ENCODE measurements around the gene JAM3. TPM values are rescaled to one million over a fixed set of nuclear protein-coding genes. Genes with fewer than 3 reads are reported as not detected.

The JAM3 gene
- total RNA-seq, 1 experiment from 2014 or later = 3.1 TPM

DNA sequence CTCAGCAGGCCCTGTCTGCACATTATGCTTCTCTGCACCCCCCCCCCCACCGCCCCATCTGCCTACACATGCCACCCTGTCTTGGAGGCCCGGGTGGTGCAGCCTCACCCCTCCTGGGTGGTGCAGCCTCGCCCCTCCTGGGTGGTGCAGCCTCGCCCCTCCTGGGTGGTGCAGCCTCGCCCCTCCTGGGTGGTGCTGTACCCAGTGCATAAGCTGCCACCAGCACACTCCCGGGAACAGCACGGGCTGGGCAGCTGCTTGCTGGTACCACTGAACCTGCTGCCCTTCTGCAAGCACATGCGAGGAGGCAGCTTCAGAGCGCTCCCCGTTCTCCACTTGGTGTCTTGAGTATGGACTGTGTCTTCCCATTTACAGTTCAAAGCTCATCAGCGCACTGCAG is 85.6 kb downstream of the JAM3 start:
- Histone ChIP-seq H3K4me2 (ENCODE audit: low read length) (no peak overlapping the region), H3K4me3 (ENCODE audit: low read length) (no peak overlapping the region), H4K20me1 (ENCODE audit: low read length) (no peaks in the 10 kb centered on the region), H3K27me3 (ENCODE audit: low read length) (no peaks in the 10 kb centered on the region), H3K4me1 (ENCODE audit: insufficient read depth, low read length) (no peaks in the 10 kb centered on the region), H3K79me2 (ENCODE audit: low read length) (no peaks in the 10 kb centered on the region), H2AFZ (ENCODE audit: low read length) (no peak overlapping the region), H3K27ac (ENCODE audit: low read length) (no peak overlapping the region), H3K9me3 (ENCODE audit: low read length) (no peaks in the 10 kb centered on the region), H3F3A (ENCODE audit: low read length, unreplicated experiment) (no peaks in the 10 kb centered on the region), H3K9ac (ENCODE audit: low read length) (no peak overlapping the region), H3K9me2 (replicated peaks; ENCODE audit: low read length) (no peaks in the 10 kb centered on the region), H3K36me3 (ENCODE audit: low read depth, low read length) (peaks cover 79% of the 10 kb centered on the region)
- ChIA-PET CTCF (no interaction called here), POLR2A (ENCODE audit: unreplicated experiment) (no interaction called here)
- intact Hi-C loops (cut with micrococcal nuclease) = no loop called here
- TF ChIP-seq EZH2phosphoT487 (IDR thresholded peaks at IDR 0.05; ENCODE audit: borderline replicate concordance, low read length) = no peak
- TF ChIP-seq EZH2 (IDR thresholded peaks at IDR 0.05; ENCODE audit: low read length, unreplicated experiment) = no peak
- TF ChIP-seq, protein P1, sequence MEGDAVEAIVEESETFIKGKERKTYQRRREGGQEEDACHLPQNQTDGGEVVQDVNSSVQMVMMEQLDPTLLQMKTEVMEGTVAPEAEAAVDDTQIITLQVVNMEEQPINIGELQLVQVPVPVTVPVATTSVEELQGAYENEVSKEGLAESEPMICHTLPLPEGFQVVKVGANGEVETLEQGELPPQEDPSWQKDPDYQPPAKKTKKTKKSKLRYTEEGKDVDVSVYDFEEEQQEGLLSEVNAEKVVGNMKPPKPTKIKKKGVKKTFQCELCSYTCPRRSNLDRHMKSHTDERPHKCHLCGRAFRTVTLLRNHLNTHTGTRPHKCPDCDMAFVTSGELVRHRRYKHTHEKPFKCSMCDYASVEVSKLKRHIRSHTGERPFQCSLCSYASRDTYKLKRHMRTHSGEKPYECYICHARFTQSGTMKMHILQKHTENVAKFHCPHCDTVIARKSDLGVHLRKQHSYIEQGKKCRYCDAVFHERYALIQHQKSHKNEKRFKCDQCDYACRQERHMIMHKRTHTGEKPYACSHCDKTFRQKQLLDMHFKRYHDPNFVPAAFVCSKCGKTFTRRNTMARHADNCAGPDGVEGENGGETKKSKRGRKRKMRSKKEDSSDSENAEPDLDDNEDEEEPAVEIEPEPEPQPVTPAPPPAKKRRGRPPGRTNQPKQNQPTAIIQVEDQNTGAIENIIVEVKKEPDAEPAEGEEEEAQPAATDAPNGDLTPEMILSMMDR (conservative IDR thresholded peaks at IDR 0.05; ENCODE audit: low read depth, low read length) = no peak
- no TSS peak for BruUV-seq (replicated peaks)
- ATAC-seq (0 out of 2 replicates have a peak, but pooled peaks have one; percentile 31), DNase-seq (no peak)

DNA sequence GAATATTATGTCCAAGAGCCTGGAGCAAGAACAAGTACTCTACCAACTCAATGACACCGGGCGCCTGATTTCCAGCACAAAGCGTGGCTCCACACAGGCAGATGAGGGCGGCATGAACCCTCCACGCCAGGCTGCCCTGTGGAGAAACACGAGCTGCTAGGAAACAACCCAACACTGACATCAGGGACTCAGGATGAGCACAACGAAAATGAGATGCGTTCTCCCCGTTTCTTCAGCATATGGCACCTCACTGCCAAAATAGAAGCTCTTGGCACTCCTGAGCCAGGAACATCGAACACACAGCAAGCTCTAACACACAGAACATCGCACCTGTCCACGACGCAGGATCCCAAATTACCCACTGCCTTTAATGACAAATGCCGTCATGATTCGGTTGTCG is 86.6 kb downstream of the JAM3 start:
- H3K27ac ChIP-seq (ENCODE audit: low read length) = no peak overlapping the region
- no peaks in the 10 kb centered on the region for H3K9me3 ChIP-seq (ENCODE audit: low read length)
- H3K36me3 ChIP-seq (ENCODE audit: low read depth, low read length) = peaks cover 81% of the 10 kb centered on the region
- H3K27me3 ChIP-seq (ENCODE audit: low read length) = no peaks in the 10 kb centered on the region
- intact Hi-C loops (cut with micrococcal nuclease) = no loop called here
- ChIA-PET POLR2A (ENCODE audit: unreplicated experiment) (no interaction called here), CTCF (no interaction called here)
- H3K9me2 ChIP-seq (replicated peaks; ENCODE audit: low read length) = no peaks in the 10 kb centered on the region
- H3K4me2 ChIP-seq (ENCODE audit: low read length) = no peak overlapping the region
- no peaks in the 10 kb centered on the region for H3K79me2 ChIP-seq (ENCODE audit: low read length)
- H3F3A ChIP-seq (ENCODE audit: low read length, unreplicated experiment) = no peaks in the 10 kb centered on the region
- no peak overlapping the region for H3K4me3 ChIP-seq (ENCODE audit: low read length)
- no peaks in the 10 kb centered on the region for H3K4me1 ChIP-seq (ENCODE audit: insufficient read depth, low read length)
- H4K20me1 ChIP-seq (ENCODE audit: low read length) = no peaks in the 10 kb centered on the region
- TF ChIP-seq EZH2phosphoT487 (IDR thresholded peaks at IDR 0.05; ENCODE audit: borderline replicate concordance, low read length) = no peak
- no peak for TF ChIP-seq EZH2 (IDR thresholded peaks at IDR 0.05; ENCODE audit: low read length, unreplicated experiment)
- TF ChIP-seq, protein P1 (conservative IDR thresholded peaks at IDR 0.05; ENCODE audit: low read depth, low read length) = no peak
- H3K9ac ChIP-seq (ENCODE audit: low read length) = no peak overlapping the region
- DNase-seq = no peak
- BruUV-seq (replicated peaks) = no TSS peak
- ATAC-seq = no peak
- H2AFZ ChIP-seq (ENCODE audit: low read length) = no peak overlapping the region

DNA sequence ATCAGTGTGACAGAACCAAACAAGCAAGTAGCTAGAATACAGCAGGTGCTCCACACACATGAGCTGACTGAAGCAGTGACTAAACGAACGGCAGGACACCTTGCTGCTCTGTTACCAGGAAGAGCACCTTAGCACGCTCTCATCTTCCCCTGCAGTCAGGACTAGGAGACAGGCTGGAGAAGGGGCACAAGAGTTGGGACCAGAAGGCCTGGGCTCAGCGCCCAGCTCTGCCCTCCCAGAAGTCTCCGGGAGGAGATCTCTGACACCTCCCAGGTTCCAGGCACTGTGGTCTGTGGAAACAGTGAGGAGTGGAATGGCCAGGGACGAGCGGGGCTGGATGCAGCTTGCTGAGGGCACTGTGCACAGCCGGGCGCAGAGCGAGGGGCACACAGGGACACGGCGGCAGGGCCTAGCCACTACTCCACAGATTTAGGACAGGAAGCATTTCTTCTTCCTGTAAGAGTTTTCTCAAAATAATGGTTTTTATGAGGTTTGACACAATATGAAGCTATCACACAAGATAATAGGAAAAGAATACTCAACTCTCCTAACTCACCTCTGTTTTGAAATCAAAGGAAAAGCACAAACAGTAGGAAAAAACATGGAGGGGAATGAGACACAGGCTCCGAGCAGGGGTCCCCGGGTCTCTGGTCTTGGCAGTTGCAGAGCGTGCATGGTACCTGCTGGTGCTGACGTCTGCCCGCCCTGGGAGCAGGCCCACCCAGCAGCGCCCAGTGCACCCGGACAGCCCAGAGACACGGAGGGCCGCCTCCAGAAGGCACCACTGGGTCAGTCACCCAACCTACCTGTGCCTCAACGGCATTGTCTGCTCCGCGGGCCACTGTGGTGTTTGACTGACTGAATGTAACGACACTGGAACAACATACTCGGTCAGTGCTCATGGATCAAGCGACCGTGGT is 87.3 kb downstream of the JAM3 start:
- no TSS peak for BruUV-seq (replicated peaks)
- H3K9ac ChIP-seq (ENCODE audit: low read length) = no peak overlapping the region
- H3K9me2 ChIP-seq (replicated peaks; ENCODE audit: low read length) = no peaks in the 10 kb centered on the region
- intact Hi-C loops (cut with micrococcal nuclease) = no loop called here
- DNase-seq = no peak
- peaks cover 81% of the 10 kb centered on the region for H3K36me3 ChIP-seq (ENCODE audit: low read depth, low read length)
- H3K4me3 ChIP-seq (ENCODE audit: low read length) = no peak overlapping the region
- no peak for TF ChIP-seq EZH2 (IDR thresholded peaks at IDR 0.05; ENCODE audit: low read length, unreplicated experiment)
- no peak for TF ChIP-seq EZH2phosphoT487 (IDR thresholded peaks at IDR 0.05; ENCODE audit: borderline replicate concordance, low read length)
- TF ChIP-seq, protein P1 (conservative IDR thresholded peaks at IDR 0.05; ENCODE audit: low read depth, low read length) = no peak
- no peak overlapping the region for H3K4me2 ChIP-seq (ENCODE audit: low read length)
- no peaks in the 10 kb centered on the region for H3F3A ChIP-seq (ENCODE audit: low read length, unreplicated experiment)
- ATAC-seq = no peak
- no peak overlapping the region for H3K27ac ChIP-seq (ENCODE audit: low read length)
- H3K27me3 ChIP-seq (ENCODE audit: low read length) = no peaks in the 10 kb centered on the region
- ChIA-PET CTCF (no interaction called here), POLR2A (ENCODE audit: unreplicated experiment) (no interaction called here)
- no peaks in the 10 kb centered on the region for H3K79me2 ChIP-seq (ENCODE audit: low read length)
- H4K20me1 ChIP-seq (ENCODE audit: low read length) = no peaks in the 10 kb centered on the region
- H3K9me3 ChIP-seq (ENCODE audit: low read length) = no peaks in the 10 kb centered on the region
- no peak overlapping the region for H2AFZ ChIP-seq (ENCODE audit: low read length)
- no peaks in the 10 kb centered on the region for H3K4me1 ChIP-seq (ENCODE audit: insufficient read depth, low read length)
